Measurements from ENCODE around the gene TMPRSS2. TPM values are rescaled to one million over a fixed set of nuclear protein-coding genes. Genes with fewer than 3 reads are reported as not detected.
A peak's percentile ranks its signal among the peaks of the same experiment; 100 is the strongest.

The TMPRSS2 gene
- total RNA-seq, 1 donor from 2014 or later, result not detected

- ATAC-seq (ENCODE audit: poor library complexity) (peak; percentile 95), DNase-seq (peak; percentile 85)
- intact Hi-C loops (cut with DNase I), result loop anchor here (5.0 to 10.0 kb wide), 2 partner anchors 179 to 336 kb away; no protein-coding TSS in a partner anchor
Observed at GRCh38 chr21:41460578-41461527, 47.1 kb downstream of the TMPRSS2 start.

DNA sequence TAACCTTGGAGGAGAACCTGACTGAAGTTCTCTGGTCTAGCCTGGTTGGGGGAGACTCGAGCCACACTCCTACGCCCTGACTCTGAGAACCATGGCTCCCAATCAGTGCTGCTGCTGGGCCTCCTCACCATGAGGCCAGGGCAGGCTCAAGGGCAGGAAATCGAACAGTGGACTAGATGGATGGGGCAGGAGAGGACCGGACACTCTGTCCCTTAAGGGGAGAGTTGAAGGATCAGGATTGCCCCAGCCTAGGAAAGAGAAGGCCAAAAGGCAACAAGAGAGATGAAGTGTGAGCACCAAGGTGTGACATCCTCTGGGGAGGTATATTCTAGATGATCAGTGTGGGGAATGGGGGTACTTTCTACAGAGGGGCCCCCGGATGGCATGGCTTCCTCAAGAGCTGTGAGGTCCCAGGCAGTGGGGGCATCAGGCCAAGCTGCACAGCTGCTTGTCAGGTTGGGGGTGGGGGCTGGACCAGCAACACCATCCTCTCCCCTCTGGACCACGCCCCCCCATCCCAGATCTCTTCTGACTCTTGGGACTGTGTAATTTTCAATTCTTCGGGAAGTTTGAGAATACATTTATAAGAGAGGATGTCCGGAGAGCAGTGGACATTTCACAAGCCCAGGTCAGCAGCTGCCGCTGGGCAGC, 47.9 kb downstream of the TMPRSS2 start:
- DNase-seq (no peak), ATAC-seq (ENCODE audit: poor library complexity) (no peak)
- intact Hi-C loops (cut with DNase I), result loop anchor here (5.0 to 10.0 kb wide), 2 partner anchors 178 to 335 kb away; no protein-coding TSS in a partner anchor

DNA sequence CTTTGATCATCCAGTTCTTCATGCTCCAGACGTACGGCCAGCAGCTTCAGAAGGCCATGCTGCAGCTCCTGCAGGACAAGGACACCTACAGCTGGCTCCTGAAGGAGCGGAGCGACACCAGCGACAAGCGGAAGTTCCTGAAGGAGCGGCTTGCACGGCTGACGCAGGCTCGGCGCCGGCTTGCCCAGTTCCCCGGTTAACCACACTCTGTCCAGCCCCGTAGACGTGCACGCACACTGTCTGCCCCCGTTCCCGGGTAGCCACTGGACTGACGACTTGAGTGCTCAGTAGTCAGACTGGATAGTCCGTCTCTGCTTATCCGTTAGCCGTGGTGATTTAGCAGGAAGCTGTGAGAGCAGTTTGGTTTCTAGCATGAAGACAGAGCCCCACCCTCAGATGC, 49.4 kb downstream of the TMPRSS2 start:
- no peak for ATAC-seq (ENCODE audit: poor library complexity)
- no peak for DNase-seq
- intact Hi-C loops (cut with DNase I), result no loop called here

DNA sequence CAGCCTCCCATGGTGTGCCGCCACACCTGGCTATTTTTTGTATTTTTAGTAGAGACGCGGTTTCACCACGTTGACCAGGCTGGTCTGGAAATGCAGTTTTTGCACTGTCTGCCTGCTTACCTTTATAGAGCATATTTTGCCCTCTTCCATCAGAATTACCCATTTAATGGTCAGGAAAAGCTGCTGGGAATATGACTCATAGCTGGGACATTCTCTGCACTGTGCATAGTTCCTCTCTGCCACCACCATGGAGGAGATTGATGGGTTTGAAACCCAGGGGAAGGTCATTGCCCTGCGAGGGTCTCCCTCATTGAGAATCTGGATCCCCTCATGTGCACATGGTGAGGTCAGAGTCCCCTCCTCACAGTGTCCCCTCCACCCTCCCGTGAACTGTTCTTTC, 49.8 kb downstream of the TMPRSS2 start:
- ATAC-seq (ENCODE audit: poor library complexity) (no peak), DNase-seq (no peak)
- intact Hi-C loops (cut with DNase I), result no loop called here

- intact Hi-C loops (cut with DNase I), result no loop called here
- ATAC-seq (ENCODE audit: poor library complexity) (no peak), DNase-seq (no peak)
Observed at GRCh38 chr21:41453761-41454160, 54.2 kb downstream of the TMPRSS2 start.

GRCh38 chr21:41453198-41453597, 54.8 kb downstream of the TMPRSS2 start:
- ATAC-seq (ENCODE audit: poor library complexity) (no peak), DNase-seq (no peak)
- intact Hi-C loops (cut with DNase I), result no loop called here

- ATAC-seq (ENCODE audit: poor library complexity) (no peak), DNase-seq (no peak)
Observed at GRCh38 chr21:41451753-41452676, 55.9 kb downstream of the TMPRSS2 start.

DNA sequence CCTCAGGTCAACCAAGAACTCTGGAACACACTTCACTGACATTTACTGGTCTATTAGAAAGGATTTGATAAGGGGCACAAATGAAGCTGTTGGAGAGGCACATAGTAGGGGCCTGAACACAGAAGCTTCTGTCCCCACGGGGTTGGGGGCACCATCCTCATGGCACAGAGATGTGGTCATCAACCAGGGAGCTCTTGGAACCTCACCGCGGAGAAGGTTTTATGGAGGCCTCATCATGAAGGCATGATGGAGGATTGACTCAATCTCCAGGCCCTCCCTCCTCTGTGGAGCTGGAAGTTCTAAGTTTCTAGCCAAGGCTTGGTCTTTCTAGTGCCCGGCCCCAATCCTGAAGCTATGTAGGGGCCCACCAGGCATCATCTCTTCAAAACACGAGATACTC, 58.3 kb downstream of the TMPRSS2 start:
- DNase-seq, result no peak
- intact Hi-C loops (cut with DNase I), result no loop called here
- ATAC-seq (ENCODE audit: poor library complexity), result no peak

More at GRCh38 chr21:41451753-41452676, 55.9 kb downstream of the TMPRSS2 start:
- intact Hi-C loops (cut with DNase I), result no loop called here

DNA sequence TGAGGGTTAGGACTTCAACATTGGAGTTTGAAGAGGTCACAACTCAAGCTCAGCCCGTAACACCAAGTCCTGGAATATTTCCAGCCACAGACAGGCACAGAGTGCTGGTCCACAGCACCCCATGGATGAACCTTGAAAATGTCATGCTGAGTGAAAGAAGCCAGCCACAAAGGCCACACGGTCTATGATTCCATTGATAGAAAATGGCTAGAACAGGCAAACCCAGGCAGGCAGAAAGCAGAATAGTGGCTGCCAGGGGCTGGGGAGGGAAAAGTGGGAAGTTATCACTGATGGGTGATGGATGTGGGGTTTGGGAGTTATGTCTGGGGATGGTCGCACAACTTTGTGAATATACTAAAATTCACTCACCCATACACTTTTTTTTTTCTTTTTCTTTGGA, 60.6 kb downstream of the TMPRSS2 start:
- ATAC-seq (ENCODE audit: poor library complexity), result no peak
- DNase-seq, result no peak
- intact Hi-C loops (cut with DNase I), result no loop called here

- no peak for DNase-seq
- intact Hi-C loops (cut with DNase I), result no loop called here
- ATAC-seq (ENCODE audit: poor library complexity), result no peak
Observed at GRCh38 chr21:41446586-41446985, 61.4 kb downstream of the TMPRSS2 start.

DNA sequence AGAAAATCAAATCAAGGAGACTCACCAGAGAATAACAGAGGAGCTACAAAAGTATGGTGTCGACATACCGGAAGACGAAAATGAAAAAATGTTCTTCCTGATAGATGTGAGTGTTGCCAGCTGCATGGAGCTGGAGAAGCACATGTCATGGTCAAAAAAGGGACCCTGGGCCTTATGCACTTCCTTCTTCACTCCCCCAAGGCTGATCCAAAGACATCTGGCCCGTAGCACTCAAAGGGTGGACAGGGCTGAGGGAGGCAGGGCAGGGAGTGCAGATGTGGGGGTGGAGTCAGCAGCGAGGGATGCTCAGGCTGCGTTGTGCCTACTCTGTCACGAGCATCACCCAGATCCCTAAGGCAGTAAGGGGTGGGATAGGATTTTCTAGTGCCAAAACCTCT, 62.5 kb downstream of the TMPRSS2 start:
- DNase-seq, result no peak
- no peak for ATAC-seq (ENCODE audit: poor library complexity)
- intact Hi-C loops (cut with DNase I), result no loop called here

- no peak for ATAC-seq (ENCODE audit: poor library complexity)
- DNase-seq, result no peak
- intact Hi-C loops (cut with DNase I), result no loop called here
Observed at GRCh38 chr21:41444703-41445464, 63.1 kb downstream of the TMPRSS2 start.

DNA sequence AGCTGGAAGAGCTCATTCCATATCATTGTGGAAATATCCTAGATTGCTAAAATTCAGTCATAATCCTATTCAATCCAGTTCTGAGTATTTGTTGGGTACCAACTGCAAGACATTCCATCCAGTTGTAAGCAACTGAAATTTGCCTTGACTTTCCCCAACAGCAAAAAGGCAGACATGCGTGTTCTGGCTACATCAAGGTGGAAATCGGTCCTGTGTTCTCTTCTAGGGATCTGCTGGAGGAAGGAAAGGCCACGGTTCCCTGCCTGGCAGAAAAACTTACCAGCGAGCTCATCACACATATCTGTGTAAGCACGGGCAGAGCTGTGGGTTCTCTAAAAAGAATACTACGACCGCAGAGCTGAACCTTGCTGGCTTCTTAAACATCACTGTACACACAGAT, 64.4 kb downstream of the TMPRSS2 start:
- DNase-seq, result no peak
- no peak for ATAC-seq (ENCODE audit: poor library complexity)
- intact Hi-C loops (cut with DNase I), result no loop called here

DNA sequence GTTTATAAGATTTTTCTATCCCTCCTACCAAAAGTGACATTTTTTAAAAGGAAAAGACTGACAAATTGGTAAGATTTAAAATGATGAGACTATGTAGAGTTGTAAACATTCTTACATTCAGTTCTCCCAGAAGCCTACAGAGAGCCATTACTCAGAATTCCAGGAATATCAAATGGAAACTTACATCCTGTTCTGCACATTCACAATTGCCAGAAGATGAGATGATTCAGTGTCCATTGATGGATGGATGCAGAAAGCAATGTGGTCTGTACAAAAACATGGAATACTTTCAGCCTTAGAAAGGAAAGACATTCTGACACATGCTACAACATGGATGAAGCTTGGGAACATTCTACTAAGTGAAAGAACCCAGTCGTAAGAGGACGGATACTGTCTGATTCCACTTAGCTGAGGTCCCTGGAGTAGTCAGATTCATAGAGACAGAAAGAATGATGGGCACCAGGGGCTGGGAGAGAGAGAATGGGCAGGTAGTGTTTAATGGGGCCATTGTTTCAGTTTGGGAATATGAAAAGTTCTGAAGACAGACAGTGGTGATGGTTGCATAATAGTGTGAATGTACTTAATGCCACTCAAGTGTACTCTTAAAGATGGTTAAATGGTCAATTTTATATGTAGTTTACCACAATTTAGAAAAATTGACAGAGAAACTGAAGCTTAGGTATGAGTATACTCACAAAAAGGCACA, 65.3 kb downstream of the TMPRSS2 start:
- intact Hi-C loops (cut with DNase I), result no loop called here

GRCh38 chr21:41441546-41441945, 66.4 kb downstream of the TMPRSS2 start:
- intact Hi-C loops (cut with DNase I), result no loop called here
- DNase-seq (no peak), ATAC-seq (ENCODE audit: poor library complexity) (no peak)

More for the DNA sequence above, 65.3 kb downstream of the TMPRSS2 start:
- DNase-seq (no peak), ATAC-seq (ENCODE audit: poor library complexity) (no peak)

- ATAC-seq (ENCODE audit: poor library complexity), result no peak
- intact Hi-C loops (cut with DNase I), result no loop called here
- DNase-seq, result no peak
Observed at GRCh38 chr21:41439248-41439647, 68.7 kb downstream of the TMPRSS2 start.

DNA sequence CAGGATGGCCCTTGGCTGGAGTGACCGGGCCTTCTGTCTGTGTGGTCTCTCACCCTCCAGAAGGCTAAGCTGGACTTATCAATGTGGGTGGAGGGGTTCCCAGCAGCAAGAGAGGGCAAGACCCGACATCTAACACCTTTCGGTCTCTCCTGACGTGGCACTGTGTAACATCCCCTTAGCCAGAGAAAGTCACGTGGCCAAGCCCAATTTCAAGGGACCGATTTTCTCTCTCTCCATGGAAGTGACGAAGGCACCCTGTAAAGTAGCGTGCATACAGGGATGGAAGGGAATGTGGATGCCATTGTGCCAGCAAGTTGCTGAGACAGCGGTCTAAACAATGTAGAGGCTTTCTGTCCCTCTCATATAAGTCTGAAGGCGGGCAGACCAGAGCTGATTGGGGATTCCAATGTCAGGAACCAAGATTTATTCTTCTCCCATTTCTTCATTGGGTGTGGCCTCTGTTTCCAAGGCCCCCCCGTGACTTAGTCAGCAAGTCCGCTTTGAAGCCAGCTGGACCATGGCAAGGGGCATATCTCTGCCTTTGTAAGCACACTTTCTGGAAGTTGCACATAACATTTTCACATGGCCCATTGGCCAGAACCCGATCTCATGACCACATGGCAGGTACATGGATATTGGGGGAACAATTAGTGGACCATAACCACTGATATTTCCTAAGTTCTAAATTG, 69.4 kb downstream of the TMPRSS2 start:
- ATAC-seq (ENCODE audit: poor library complexity) (no peak), DNase-seq (no peak)
- intact Hi-C loops (cut with DNase I), result no loop called here

Data from Right ventricle myocardium superior (tissue), 1 donor.